KOPT-K1 (cell line): ENCODE results near the gene CLEC4A.
"Not testable (repeated sequence)": the region's sequence is repeated elsewhere in the genome, so short reads cannot be mapped to it uniquely, and the experiment has no call there.

ENCODE experiments used
- H3K27ac ChIP-seq: fragments of 200-600 bp; sonication (generic); 2 replicates; pipeline ENCODE4 v1.5.1; 2016; ENCODE audit warnings: antibody characterized with exemption, mild to moderate bottlenecking, low read depth, low read length; ENCODE audit not compliant: poor library complexity, severe bottlenecking
- H3K36me3 ChIP-seq: fragments of 200-600 bp; sonication (generic); 2 replicates; pipeline ENCODE4 v1.5.1; 2017; ENCODE audit warnings: antibody characterized with exemption, mild to moderate bottlenecking, low read length, moderate library complexity; ENCODE audit not compliant: insufficient read depth
- H3K9me3 ChIP-seq: fragments of 200-600 bp; sonication (generic); 2 replicates; pipeline ENCODE4 v1.5.1; 2017; ENCODE audit warnings: antibody characterized with exemption, low read length, mild to moderate bottlenecking; ENCODE audit not compliant: insufficient read depth, poor library complexity, severe bottlenecking

Gene CLEC4A

GRCh38 chr12:8096281-8096915 lies 27.0 kb upstream of the CLEC4A start:
- Histone ChIP-seq H3K9me3 (no peaks in the 10 kb centered on the region), H3K36me3 (peaks cover 84% of the 10 kb centered on the region), H3K27ac (no peak overlapping the region)

GRCh38 chr12:8099235-8099634 lies 24.2 kb upstream of the CLEC4A start:
- no peak overlapping the region for H3K27ac ChIP-seq
- H3K36me3 ChIP-seq: peaks cover 55% of the 10 kb centered on the region
- H3K9me3 ChIP-seq: no peaks in the 10 kb centered on the region

GRCh38 chr12:8108808-8109398 lies 14.5 kb upstream of the CLEC4A start:
- no peak overlapping the region for H3K27ac ChIP-seq
- no peaks in the 10 kb centered on the region for H3K36me3 ChIP-seq
- H3K9me3 ChIP-seq: peaks cover 16% of the 10 kb centered on the region

- not testable (repeated sequence) for H3K36me3 ChIP-seq, H3K9me3 ChIP-seq, H3K27ac ChIP-seq
These were observed 10.3 kb upstream of the CLEC4A start for GRCh38 chr12:8113117-8113516.

- no peaks in the 10 kb centered on the region for H3K9me3 ChIP-seq
These were observed 3.2 kb upstream of the CLEC4A start for GRCh38 chr12:8120072-8120713.

GRCh38 chr12:8127138-8127537 lies 3.7 kb downstream of the CLEC4A start:
- no peaks in the 10 kb centered on the region for H3K36me3 ChIP-seq

More at GRCh38 chr12:8120072-8120713, 3.2 kb upstream of the CLEC4A start:
- H3K27ac ChIP-seq: no peak overlapping the region
- no peaks in the 10 kb centered on the region for H3K36me3 ChIP-seq

GRCh38 chr12:8133636-8134397 lies 10.4 kb downstream of the CLEC4A start:
- H3K9me3 ChIP-seq, H3K27ac ChIP-seq, H3K36me3 ChIP-seq: not testable (repeated sequence)

More at GRCh38 chr12:8127138-8127537, 3.7 kb downstream of the CLEC4A start:
- H3K9me3 ChIP-seq: no peaks in the 10 kb centered on the region
- H3K27ac ChIP-seq: no peak overlapping the region

GRCh38 chr12:8134398-8134930 lies 11.0 kb downstream of the CLEC4A start:
- H3K36me3 ChIP-seq, H3K27ac ChIP-seq, H3K9me3 ChIP-seq: not testable (repeated sequence)

- H3K9me3 ChIP-seq, H3K36me3 ChIP-seq, H3K27ac ChIP-seq: not testable (repeated sequence)
These were observed 18.2 kb downstream of the CLEC4A start for GRCh38 chr12:8141647-8142046.

GRCh38 chr12:8143261-8143660 lies 19.8 kb downstream of the CLEC4A start:
- H3K36me3 ChIP-seq: no peaks in the 10 kb centered on the region
- no peak overlapping the region for H3K27ac ChIP-seq
- H3K9me3 ChIP-seq: peaks cover 6% of the 10 kb centered on the region

GRCh38 chr12:8145754-8146441 lies 22.5 kb downstream of the CLEC4A start:
- no peak overlapping the region for H3K27ac ChIP-seq
- H3K9me3 ChIP-seq: peaks cover 6% of the 10 kb centered on the region

GRCh38 chr12:8146442-8146771 lies 23.0 kb downstream of the CLEC4A start:
- no peak overlapping the region for H3K27ac ChIP-seq
- no peaks in the 10 kb centered on the region for H3K36me3 ChIP-seq
- H3K9me3 ChIP-seq: peaks cover 6% of the 10 kb centered on the region

More at GRCh38 chr12:8145754-8146441, 22.5 kb downstream of the CLEC4A start:
- no peaks in the 10 kb centered on the region for H3K36me3 ChIP-seq

- no peak overlapping the region for H3K27ac ChIP-seq
These were observed 31.1 kb downstream of the CLEC4A start for GRCh38 chr12:8154526-8154925.

GRCh38 chr12:8156416-8156815 lies 33.0 kb downstream of the CLEC4A start:
- Histone ChIP-seq H3K9me3 (no peaks in the 10 kb centered on the region), H3K36me3 (no peaks in the 10 kb centered on the region), H3K27ac (no peak overlapping the region)

More at GRCh38 chr12:8154526-8154925, 31.1 kb downstream of the CLEC4A start:
- Histone ChIP-seq H3K36me3 (no peaks in the 10 kb centered on the region), H3K9me3 (no peaks in the 10 kb centered on the region)
